Testis (tissue), 5 donors: ENCODE results near the gene CEACAM20. TPM values are rescaled to one million over a fixed set of nuclear protein-coding genes. Genes with fewer than 3 reads are reported as not detected.

Experiments used
- DNase-seq: peaks from one replicate; pipeline ENCODE4 v3.0.0-alpha.2; 2019
- H3K27ac ChIP-seq, 2 donors: fragments of 200-600 bp; sonication (generic); one replicate each; pipeline ENCODE4 v1.5.1; 2019
- H3K27me3 ChIP-seq: fragments of 200-600 bp; sonication (generic); one replicate; pipeline ENCODE4 v1.5.1; 2019
- H3K36me3 ChIP-seq: fragments of 200-600 bp; sonication (generic); one replicate; pipeline ENCODE4 v1.5.1; 2017; ENCODE audit warnings: low read depth; ENCODE audit errors: missing control alignments
- H3K4me1 ChIP-seq: fragments of 200-600 bp; sonication (generic); one replicate; pipeline ENCODE4 v1.5.1; 2019
- H3K4me3 ChIP-seq, 2 donors: fragments of 200-600 bp; sonication (generic); one replicate each; pipeline ENCODE4 v1.5.1; 2017 to 2019
- H3K9me3 ChIP-seq: fragments of 200-600 bp; sonication (generic); one replicate; pipeline ENCODE4 v1.5.1; 2017
- CTCF ChIP-seq, 3 experiments: fragments of 450-650 bp in 2 of 3; fragments of 200-600 bp in 1 of 3; sonication (generic) in 1 of 3; IDR thresholded peaks; one replicate each; pipeline ENCODE4 v1.5.1; 2016 to 2019; ENCODE audit warnings: antibody characterized with exemption in 3 of 3, mild to moderate bottlenecking in 2 of 3, moderate library complexity in 1 of 3
- POLR2A ChIP-seq: fragments of 450-650 bp; IDR thresholded peaks from one replicate; pipeline ENCODE4 v1.6.1; 2017; ENCODE audit warnings: antibody characterized with exemption, mild to moderate bottlenecking, moderate library complexity
- WGBS, 2 donors: methylation state at CpG; one replicate each; pipeline ENCODE4 v1.1.5; 2018; 5-methylcytosine and 5-hydroxymethylcytosine counted together
- intact Hi-C: fragments of 100-400 bp; cut with DNase I; formaldehyde crosslinking; loops from one replicate; pipeline ENCODE4 v1.15.1; 2023; ENCODE audit warnings: low total_unique reads
- long read RNA-seq, 2 donors: transcript quantifications; one replicate each; lab custom pipeline, GENCODE V29; 2026
- polyA plus RNA-seq: library from polyadenylated mRNA; stranded (reverse); fragments of 350-450 nt; fragmentation: Illumina TruSeq; extraction: RNeasy Lipid Tissue Mini Kit (QIAGEN cat#74804); gene quantifications from one replicate; pipeline ENCODE4 v1.2.3, GENCODE V29; 2014; ENCODE audit warnings: low read depth, low replicate concordance; ENCODE audit not compliant: insufficient read depth
- total RNA-seq, 2 donors: library from RNA; depleted of rRNA; stranded (reverse); fragments of >200 nt; gene quantifications; one replicate each; pipeline ENCODE4 v1.2.3, GENCODE V29; 2016

Gene CEACAM20
- under 1 TPM; 0.62 to 0.87 TPM for total RNA-seq
- polyA plus RNA-seq = 0.53 TPM
- long read RNA-seq, donor 1 = 0 reads
- long read RNA-seq, donor 2 = 0 reads

- DNase-seq = no peak
- no peaks in the 10 kb centered on the region for H3K9me3 ChIP-seq
- TF ChIP-seq POLR2A (no peak), CTCF (IDR thresholded peaks at IDR 0.05) (no peak)
- H3K4me3 ChIP-seq = no peak within 1 kb of the TSS
- 78 to 79% methylated on average over 9 of the region's 9 CpGs for WGBS, 2 donors
- H3K36me3 ChIP-seq = no peaks in the 10 kb centered on the region
- H3K4me1 ChIP-seq = no peaks in the 10 kb centered on the region
- H3K27me3 ChIP-seq = no peaks in the 10 kb centered on the region
- H3K27ac ChIP-seq = no peak within 1 kb of the TSS
- intact Hi-C loops = no loop called here
Measured at GRCh38 chr19:44529536-44529935, at the start of gene CEACAM20. Gene CEACAM20, minus strand, starts transcription at chr19:44529675. Its CDS starts 166 bp downstream, at chr19:44529509.

- intact Hi-C loops = loop anchor here (10.0 kb wide), 1 partner anchor 77 kb away; no protein-coding TSS in a partner anchor
Measured at GRCh38 chr19:44577566-44577874, 48.0 kb upstream of the CEACAM20 start.

GRCh38 chr19:44576843-44577565 is 47.5 kb upstream of the CEACAM20 start:
- no peaks in the 10 kb centered on the region for H3K36me3 ChIP-seq
- no peaks in the 10 kb centered on the region for H3K9me3 ChIP-seq
- H3K27ac ChIP-seq = no peak overlapping the region
- no peaks in the 10 kb centered on the region for H3K4me1 ChIP-seq
- WGBS, 2 donors = 78 to 83% methylated on average over 8 of the region's 8 CpGs
- TF ChIP-seq POLR2A = no peak
- TF ChIP-seq CTCF (IDR thresholded peaks at IDR 0.05) = peak in 2 of 3 experiments; percentile 7 to 33
- intact Hi-C loops = loop anchor here (10.0 kb wide), 1 partner anchor 78 kb away; no protein-coding TSS in a partner anchor
- no peak overlapping the region for H3K4me3 ChIP-seq
- H3K27me3 ChIP-seq = no peaks in the 10 kb centered on the region
- peak; percentile 29 for DNase-seq

More at GRCh38 chr19:44577566-44577874, 48.0 kb upstream of the CEACAM20 start:
- WGBS, 2 donors = 87 to 92% methylated on average over 1 of the region's 1 CpG
- Histone ChIP-seq H3K4me3 (no peak overlapping the region), H3K27me3 (no peaks in the 10 kb centered on the region), H3K27ac (no peak overlapping the region), H3K4me1 (no peaks in the 10 kb centered on the region), H3K36me3 (no peaks in the 10 kb centered on the region), H3K9me3 (no peaks in the 10 kb centered on the region)
- TF ChIP-seq CTCF (IDR thresholded peaks at IDR 0.05) = no peak
- no peak for TF ChIP-seq POLR2A
- DNase-seq = no peak

GRCh38 chr19:44575116-44575700 is 45.7 kb upstream of the CEACAM20 start:
- Histone ChIP-seq H3K4me1 (no peaks in the 10 kb centered on the region), H3K27me3 (no peaks in the 10 kb centered on the region), H3K36me3 (no peaks in the 10 kb centered on the region), H3K27ac (no peak overlapping the region), H3K4me3 (no peak overlapping the region), H3K9me3 (no peaks in the 10 kb centered on the region)
- DNase-seq = no peak
- WGBS, 2 donors = 73 to 81% methylated on average over 9 to 11 of the region's 11 CpGs
- no peak for TF ChIP-seq CTCF (IDR thresholded peaks at IDR 0.05)
- no peak for TF ChIP-seq POLR2A
- intact Hi-C loops = loop anchor here (10.0 kb wide), 1 partner anchor 80 kb away; no protein-coding TSS in a partner anchor
